DMS153 (cell line): ENCODE measurements around the gene PDE8A.
"Not testable (repeated sequence)": the region's sequence is repeated elsewhere in the genome, so short reads cannot be mapped to it uniquely, and the experiment has no call there.

Experiments used
- DNase-seq: peaks from one replicate; lab custom pipeline; 2025; lab: John Stamatoyannopoulos, UW

The PDE8A gene

GRCh38 chr15:84961707-84962106, 19.9 kb upstream of the PDE8A start:
- DNase-seq, result no peak

GRCh38 chr15:84962955-84963354, 18.7 kb upstream of the PDE8A start:
- no peak for DNase-seq

GRCh38 chr15:84967380-84967779, 14.3 kb upstream of the PDE8A start:
- DNase-seq, result no peak

- no peak for DNase-seq
Measured at GRCh38 chr15:84968301-84968700, 13.4 kb upstream of the PDE8A start.

- DNase-seq, result no peak
Measured at GRCh38 chr15:84969257-84969656, 12.4 kb upstream of the PDE8A start.

- no peak for DNase-seq
Measured at GRCh38 chr15:84970843-84971242, 10.8 kb upstream of the PDE8A start.

- DNase-seq, result no peak
Measured at GRCh38 chr15:84973492-84974460, 7.9 kb upstream of the PDE8A start.

- DNase-seq, result no peak
Measured at GRCh38 chr15:84975871-84976351, 5.7 kb upstream of the PDE8A start.

- DNase-seq, result no peak
Measured at GRCh38 chr15:84976746-84977345, 4.8 kb upstream of the PDE8A start.

- no peak for DNase-seq
Measured at GRCh38 chr15:84979651-84980050, 2.0 kb upstream of the PDE8A start.

GRCh38 chr15:84980196-84981053, 1.2 kb upstream of the PDE8A start:
- DNase-seq, result peak; percentile 32

GRCh38 chr15:84981054-84981710, 474 bp upstream of the PDE8A start:
- peak; percentile 74 for DNase-seq

GRCh38 chr15:84982301-84982920, 755 bp downstream of the PDE8A start:
- no peak for DNase-seq

GRCh38 chr15:84983294-84983693, 1.6 kb downstream of the PDE8A start:
- DNase-seq, result no peak

GRCh38 chr15:84983711-84984110, 2.1 kb downstream of the PDE8A start:
- no peak for DNase-seq

- no peak for DNase-seq
Measured at GRCh38 chr15:84985158-84985557, 3.5 kb downstream of the PDE8A start.

- not testable (repeated sequence) for DNase-seq
Measured at GRCh38 chr15:84987351-84987750, 5.7 kb downstream of the PDE8A start.

GRCh38 chr15:84987949-84988624, 6.4 kb downstream of the PDE8A start:
- no peak for DNase-seq

- DNase-seq, result no peak
Measured at GRCh38 chr15:84988909-84989644, 7.4 kb downstream of the PDE8A start.

- no peak for DNase-seq
Measured at GRCh38 chr15:84990507-84990906, 8.9 kb downstream of the PDE8A start.
